Adrenal gland (tissue), 12 donors: ENCODE data around the gene TBC1D3B. TPM values are rescaled to one million over a fixed set of nuclear protein-coding genes. Genes with fewer than 3 reads are reported as not detected.

Experiments used
- DNase-seq, 7 donors: peaks; one replicate each; pipeline ENCODE4 v3.0.0-alpha.2; 2019 to 2020
- H3K27ac ChIP-seq, 5 donors: fragments of 200-600 bp; sonication (generic) in 4 of 5; 1 replicate in 3 of 5; 2 replicates in 2 of 5; pipeline versions ENCODE4 v1.5.1 to v1.8.0; 2016 to 2020; ENCODE audit warnings: mild to moderate bottlenecking in 1 of 5
- H3K27me3 ChIP-seq: fragments of 200-600 bp; 2 replicates; pipeline ENCODE4 v1.8.0; 2021
- H3K36me3 ChIP-seq, 2 donors: fragments of 200-600 bp; replicated peaks in 1 of 2; 1 replicate in 1 of 2; 2 replicates in 1 of 2; pipeline versions ENCODE4 v1.5.1 to v1.8.0; 2018 to 2022
- H3K4me1 ChIP-seq, 2 donors: fragments of 200-600 bp; replicated peaks in 1 of 2; 1 replicate in 1 of 2; 2 replicates in 1 of 2; pipeline versions ENCODE4 v1.5.1 to v1.8.0; 2018 to 2021
- H3K4me3 ChIP-seq, 4 donors: fragments of 200-600 bp; sonication (generic) in 3 of 4; one replicate each; pipeline ENCODE4 v1.5.1; 2016 to 2018
- H3K9me3 ChIP-seq, 3 donors: fragments of 200-600 bp; sonication (generic) in 1 of 3; replicated peaks in 1 of 3; 1 replicate in 2 of 3; 2 replicates in 1 of 3; pipeline versions ENCODE4 v1.5.1 to v1.8.0; 2016 to 2021
- POLR2A ChIP-seq, 2 donors: fragments of 450-650 bp; IDR thresholded peaks; one replicate each; pipeline ENCODE4 v1.6.1; 2017; ENCODE audit warnings: antibody characterized with exemption in 2 of 2, mild to moderate bottlenecking in 2 of 2, moderate library complexity in 1 of 2
- WGBS, 4 donors: extraction: QIAGEN DNeasy Blood & Tissue Kit in 2 of 4; methylation state at CpG; one replicate each; pipeline versions ENCODE4 v1.1.5 to v1.1.7; 2013 to 2017; 5-methylcytosine and 5-hydroxymethylcytosine counted together
- intact Hi-C, 2 donors: fragments of 100-400 bp; cut with DNase I; formaldehyde crosslinking; loops; one replicate each; pipeline versions ENCODE4 v1.14.1 to v1.15.0; 2022 to 2023
- polyA plus RNA-seq, 3 donors: library from polyadenylated mRNA; stranded (reverse); fragments of 200-250 nt in 2 of 3; fragments of 350-450 nt in 1 of 3; fragmentation: Illumina TruSeq in 1 of 3; extraction: RNeasy Lipid Tissue Mini Kit (QIAGEN cat#74804) in 1 of 3; gene quantifications; one replicate each; pipeline ENCODE4 v1.2.3, GENCODE V29; 2013 to 2014
- total RNA-seq, 9 donors: library from RNA; depleted of rRNA in 4 of 9; stranded (reverse); fragments of >200 nt in 4 of 9; fragments of 120-200 nt in 1 of 9; fragmentation: NEBNext Ultra II Directional in 1 of 9; extraction: Animal tissue kit (Norgen Biotek cat#: 25700) in 1 of 9; gene quantifications; one replicate each; pipeline versions ENCODE4 v1.1.0 to v1.2.4, GENCODE V29; 2013 to 2023
- TF ChIP-seq, protein P1 (sequence below), 6 experiments: fragments of 450-650 bp in 4 of 6; fragments of 200-600 bp in 2 of 6; sonication (generic) in 1 of 6; IDR thresholded peaks; 1 replicate in 5 of 6; 2 replicates in 1 of 6; pipeline versions ENCODE4 v1.5.1 to v1.8.0; 2016 to 2021; ENCODE audit warnings: antibody characterized with exemption in 6 of 6, mild to moderate bottlenecking in 2 of 6, moderate library complexity in 1 of 6
- donor health status: healthy with polysubstance abuse.
- donor health status: Bipolar disorder and iron deficiency.
- donor health status: DM: yes; HTN: yes; CAD: no.
- donor health status: DM: no; HTN: no; CAD: no.
- donor health status: DM: no; HTN: no; CAD: no.
- donor health status: DM: yes; HTN: yes; CAD: no.

The TBC1D3B gene
- total and polyA plus RNA-seq, 12 donors = 0.39 to 12.9 (median 6.9) TPM; not detected in 3

DNA sequence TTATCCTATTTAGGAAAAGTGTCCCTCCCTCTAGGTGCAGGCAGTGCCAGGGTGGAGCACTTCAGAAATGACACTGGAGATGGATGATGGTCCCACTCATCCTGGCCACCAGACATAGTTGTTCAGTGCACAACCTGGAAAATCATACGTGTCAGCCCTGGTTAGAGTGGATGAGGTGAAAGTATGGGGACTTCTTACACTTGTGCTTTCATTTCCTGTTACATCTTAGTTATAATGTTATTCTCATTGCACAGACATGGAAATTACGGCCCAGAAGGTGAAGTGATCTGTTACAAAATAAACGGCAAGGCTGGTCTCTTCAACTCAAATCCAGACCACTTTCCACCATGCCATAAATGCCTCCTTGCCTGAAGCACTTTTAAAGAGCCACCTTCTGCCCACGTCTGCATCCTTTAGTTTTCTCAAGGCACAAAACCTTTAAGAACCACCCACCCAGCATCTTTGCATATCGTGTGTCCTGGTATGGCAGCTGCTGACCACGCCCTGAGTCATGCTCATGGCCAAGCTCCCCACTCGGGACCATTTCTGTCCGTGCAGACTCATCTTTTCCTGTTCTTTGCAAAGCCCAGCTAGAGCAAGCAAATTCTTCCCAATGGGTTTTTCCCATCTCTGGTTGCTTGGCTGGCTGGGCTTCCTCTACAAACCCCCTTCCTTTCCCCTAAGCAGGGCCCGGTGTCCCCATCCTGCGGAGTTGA lies 22.4 kb downstream of the TBC1D3B start:
- TF ChIP-seq, protein P1, sequence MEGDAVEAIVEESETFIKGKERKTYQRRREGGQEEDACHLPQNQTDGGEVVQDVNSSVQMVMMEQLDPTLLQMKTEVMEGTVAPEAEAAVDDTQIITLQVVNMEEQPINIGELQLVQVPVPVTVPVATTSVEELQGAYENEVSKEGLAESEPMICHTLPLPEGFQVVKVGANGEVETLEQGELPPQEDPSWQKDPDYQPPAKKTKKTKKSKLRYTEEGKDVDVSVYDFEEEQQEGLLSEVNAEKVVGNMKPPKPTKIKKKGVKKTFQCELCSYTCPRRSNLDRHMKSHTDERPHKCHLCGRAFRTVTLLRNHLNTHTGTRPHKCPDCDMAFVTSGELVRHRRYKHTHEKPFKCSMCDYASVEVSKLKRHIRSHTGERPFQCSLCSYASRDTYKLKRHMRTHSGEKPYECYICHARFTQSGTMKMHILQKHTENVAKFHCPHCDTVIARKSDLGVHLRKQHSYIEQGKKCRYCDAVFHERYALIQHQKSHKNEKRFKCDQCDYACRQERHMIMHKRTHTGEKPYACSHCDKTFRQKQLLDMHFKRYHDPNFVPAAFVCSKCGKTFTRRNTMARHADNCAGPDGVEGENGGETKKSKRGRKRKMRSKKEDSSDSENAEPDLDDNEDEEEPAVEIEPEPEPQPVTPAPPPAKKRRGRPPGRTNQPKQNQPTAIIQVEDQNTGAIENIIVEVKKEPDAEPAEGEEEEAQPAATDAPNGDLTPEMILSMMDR (IDR thresholded peaks at IDR 0.05) = no peak
- TF ChIP-seq POLR2A (IDR thresholded peaks at IDR 0.05) = no peak
- Histone ChIP-seq H3K4me1 (peaks cover 0 to 3% of the 10 kb centered on the region in 2 donors), H3K27me3 (peaks cover 17% of the 10 kb centered on the region), H3K9me3 (no peaks in the 10 kb centered on the region), H3K4me3 (no peak overlapping the region), H3K27ac (no peak overlapping the region), H3K36me3 (no peaks in the 10 kb centered on the region)
- intact Hi-C loops = no loop called here
- DNase-seq = no peak
- WGBS, 4 donors = 64 to 78% (median 73%) methylated on average over 10 of the region's 10 CpGs

DNA sequence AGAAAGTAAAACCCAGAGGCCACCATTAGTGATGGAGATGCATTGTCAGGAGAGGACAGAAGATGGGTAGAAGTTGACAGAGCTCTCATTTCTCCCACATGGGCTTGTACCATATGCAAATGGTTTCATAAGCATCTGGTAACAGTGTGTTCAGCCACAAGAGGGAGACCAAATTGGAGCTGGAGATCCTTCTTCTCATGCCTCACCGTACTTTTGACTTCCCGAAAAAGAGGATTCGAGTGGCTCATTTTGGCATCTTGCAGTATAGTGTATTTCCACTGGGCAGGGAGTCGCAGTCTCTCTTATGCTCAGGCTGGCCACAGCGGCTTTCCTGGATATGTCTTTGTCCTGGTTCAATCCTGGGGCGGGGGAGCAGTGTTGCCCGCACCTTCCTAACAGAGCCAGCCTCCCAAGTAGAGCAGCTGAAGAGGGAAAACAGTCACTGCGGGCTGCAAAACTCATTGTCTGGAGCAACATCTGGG lies 23.8 kb downstream of the TBC1D3B start:
- H3K27me3 ChIP-seq = peaks cover 17% of the 10 kb centered on the region
- no peak for DNase-seq

DNA sequence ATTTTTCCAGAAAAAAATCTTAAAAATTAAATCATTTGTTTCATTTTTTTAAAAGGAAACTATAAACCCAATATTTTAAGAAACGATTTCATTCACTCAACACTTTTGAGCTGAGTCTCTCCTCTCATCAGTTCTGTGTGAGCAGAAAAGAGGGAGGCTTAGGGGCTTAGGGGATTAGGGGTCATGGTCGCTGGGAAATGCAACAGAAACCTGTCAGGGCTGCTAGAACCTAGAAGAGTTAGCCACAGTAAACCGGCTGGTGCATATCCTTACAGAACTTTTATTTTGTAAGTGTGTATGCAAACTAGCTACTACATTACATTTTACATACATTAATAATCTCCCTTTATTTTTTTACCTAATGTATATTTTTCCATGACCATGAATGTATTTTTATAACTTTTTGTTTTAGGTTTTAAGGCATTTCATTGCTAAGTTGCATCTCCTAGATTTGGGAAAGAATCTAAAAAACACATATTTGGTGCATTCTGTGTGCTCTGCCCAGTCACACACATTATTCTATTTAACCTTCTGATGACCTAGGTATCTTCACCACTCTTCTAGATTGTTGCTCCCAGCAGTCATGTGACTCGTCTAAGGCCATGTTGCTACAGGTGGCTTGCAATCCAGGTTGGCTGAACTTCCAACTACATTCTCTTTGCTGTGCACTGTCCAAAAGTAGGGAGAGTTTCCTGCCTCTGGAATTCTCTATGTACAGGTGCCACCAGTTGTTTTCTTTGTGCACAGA lies 24.4 kb downstream of the TBC1D3B start:
- H3K27me3 ChIP-seq = peaks cover 17% of the 10 kb centered on the region
- H3K4me1 ChIP-seq = peaks cover 0 to 3% of the 10 kb centered on the region in 2 donors
- TF ChIP-seq POLR2A (IDR thresholded peaks at IDR 0.05) = no peak
- TF ChIP-seq, protein P1 (IDR thresholded peaks at IDR 0.05) = no peak
- no peak overlapping the region for H3K27ac ChIP-seq
- no peak for DNase-seq
- 45 to 62% (median 48%) methylated on average over 4 of the region's 4 CpGs for WGBS, 4 donors
- no peaks in the 10 kb centered on the region for H3K36me3 ChIP-seq
- H3K9me3 ChIP-seq = no peaks in the 10 kb centered on the region
- intact Hi-C loops = no loop called here
- no peak overlapping the region for H3K4me3 ChIP-seq

More for the DNA sequence above, 23.8 kb downstream of the TBC1D3B start:
- H3K9me3 ChIP-seq = no peaks in the 10 kb centered on the region
- intact Hi-C loops = no loop called here
- H3K4me1 ChIP-seq = peaks cover 0 to 3% of the 10 kb centered on the region in 2 donors
- no peak for TF ChIP-seq POLR2A (IDR thresholded peaks at IDR 0.05)
- TF ChIP-seq, protein P1 (IDR thresholded peaks at IDR 0.05) = no peak
- H3K27ac ChIP-seq = no peak overlapping the region
- 75 to 90% (median 82%) methylated on average over 8 of the region's 8 CpGs for WGBS, 4 donors
- no peak overlapping the region for H3K4me3 ChIP-seq
- H3K36me3 ChIP-seq = no peaks in the 10 kb centered on the region

DNA sequence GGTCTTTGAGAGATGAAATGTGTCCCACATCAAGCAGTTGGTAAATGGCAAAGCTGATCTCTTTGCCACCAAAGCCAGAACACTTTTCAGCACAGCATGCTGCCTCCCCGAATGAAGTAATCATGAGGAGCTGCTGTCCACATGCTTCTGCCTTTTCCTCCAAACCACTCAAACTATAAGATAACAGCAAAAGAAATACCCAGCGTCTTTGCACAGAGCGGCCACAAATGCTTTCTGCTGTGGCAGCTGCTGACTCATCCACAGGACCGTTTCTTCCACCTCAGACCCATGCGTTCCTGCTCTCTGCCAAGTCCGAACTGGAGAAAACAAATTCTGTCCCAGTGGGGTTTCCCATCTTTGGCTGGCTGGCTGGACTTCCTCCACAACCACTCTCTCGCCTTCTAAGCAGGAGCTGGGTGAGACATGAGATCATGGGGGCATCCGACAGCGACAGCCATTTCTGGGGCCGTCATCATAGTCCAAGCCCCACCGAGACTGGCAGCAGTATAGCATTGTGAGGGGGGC lies 27.1 kb downstream of the TBC1D3B start:
- Histone ChIP-seq H3K4me3 (no peak overlapping the region), H3K9me3 (no peaks in the 10 kb centered on the region), H3K27ac (no peak overlapping the region), H3K27me3 (peaks cover 12% of the 10 kb centered on the region), H3K36me3 (no peaks in the 10 kb centered on the region), H3K4me1 (peaks cover 0 to 3% of the 10 kb centered on the region in 2 donors)
- peak in 6 of 7 donors; percentile 17 to 58 (median 32) for DNase-seq
- TF ChIP-seq POLR2A (IDR thresholded peaks at IDR 0.05) = no peak
- TF ChIP-seq, protein P1 (IDR thresholded peaks at IDR 0.05) = no peak
- WGBS, 4 donors = 35 to 46% (median 43%) methylated on average over 9 to 11 of the region's 11 CpGs
- intact Hi-C loops = loop anchor here (10.0 kb wide), 2 partner anchors 175 to 295 kb away; no protein-coding TSS in a partner anchor
